H1 (cell line): ENCODE results near the gene AMPH. TPM values are rescaled to one million over a fixed set of nuclear protein-coding genes. Genes with fewer than 3 reads are reported as not detected.

Source experiments
- CTCF ChIA-PET: fragments of 300-600 bp; sonication (Branson Sonifier 250); formaldehyde crosslinking; loops from one replicate; lab custom pipeline; 2021; ENCODE audit not compliant: partially characterized antibody; lab: Charles Lee
- POLR2A ChIA-PET: fragments of 300-600 bp; sonication (Branson Sonifier 250); formaldehyde crosslinking; loops from one replicate; lab custom pipeline; 2021; ENCODE audit warnings: inconsistent platforms; ENCODE audit not compliant: partially characterized antibody; lab: Charles Lee
- DNase-seq, 2 experiments: peaks; one replicate each; pipeline versions ENCODE4 v3.0.0 to v3.0.0-alpha.2; 2010 to 2022; ENCODE audit warnings: low spot score in 2 of 2, low read depth in 1 of 2, mixed read lengths in 1 of 2
- FAIRE-seq: peaks from 2 replicates; lab custom pipeline; 2011; peaks lifted over from hg19 to GRCh38; lab: Jason Lieb, UNC
- H2AFZ ChIP-seq: 2 replicates; pipeline ENCODE4 v1.8.1; 2012; ENCODE audit warnings: low read length, inconsistent platforms
- H2AK5ac ChIP-seq: 2 replicates; pipeline ENCODE4 v1.6.1; 2013; ENCODE audit warnings: low read depth, low read length
- H2BK120ac ChIP-seq: replicated peaks from 2 replicates; pipeline ENCODE3; 2013; ENCODE audit warnings: low read depth, low read length, inconsistent platforms
- H2BK12ac ChIP-seq: 2 replicates; pipeline ENCODE4 v1.6.1; 2013; ENCODE audit warnings: low read depth, low read length
- H2BK15ac ChIP-seq: 2 replicates; pipeline ENCODE4 v1.6.1; 2013; ENCODE audit warnings: low read length
- H2BK20ac ChIP-seq: 2 replicates; pipeline ENCODE4 v1.6.1; 2013; ENCODE audit warnings: low read length
- H2BK5ac ChIP-seq: 2 replicates; pipeline ENCODE4 v1.6.1; 2013; ENCODE audit warnings: low read depth, low read length
- H3K14ac ChIP-seq: 2 replicates; pipeline ENCODE4 v1.6.1; 2013; ENCODE audit warnings: inconsistent platforms; ENCODE audit not compliant: insufficient read length
- H3K18ac ChIP-seq: 2 replicates; pipeline ENCODE4 v1.6.1; 2013; ENCODE audit warnings: low read length; ENCODE audit errors: extremely low read depth
- H3K23ac ChIP-seq: 2 replicates; pipeline ENCODE4 v1.6.1; 2013; ENCODE audit warnings: inconsistent platforms; ENCODE audit not compliant: insufficient read length
- H3K23me2 ChIP-seq: 2 replicates; pipeline ENCODE4 v1.6.1; 2013; ENCODE audit warnings: low read depth, low read length
- H3K27ac ChIP-seq: 2 replicates; pipeline ENCODE4 v1.6.1; 2011; ENCODE audit warnings: low read depth, low read length, inconsistent platforms
- H3K27me3 ChIP-seq, 4 experiments: replicated peaks in 1 of 4; 1 replicate in 1 of 4; 2 replicates in 3 of 4; pipeline versions ENCODE4 v1.6.1 to v1.8.1; 2011 to 2013; ENCODE audit warnings: low read length in 3 of 4, mild to moderate bottlenecking in 3 of 4, inconsistent platforms in 2 of 4, mixed read lengths in 2 of 4, moderate library complexity in 1 of 4; ENCODE audit not compliant: control insufficient read depth in 3 of 4, insufficient read depth in 3 of 4; ENCODE audit errors: extremely low read depth in 1 of 4
- H3K36me3 ChIP-seq, 4 experiments: 2 replicates each; pipeline versions ENCODE4 v1.6.1 to v1.8.1; 2011 to 2013; ENCODE audit warnings: mild to moderate bottlenecking in 4 of 4, low read length in 3 of 4, moderate library complexity in 2 of 4, control low read depth in 1 of 4, inconsistent platforms in 1 of 4; ENCODE audit not compliant: insufficient read depth in 4 of 4, control insufficient read depth in 2 of 4
- H3K4ac ChIP-seq: replicated peaks from 2 replicates; pipeline ENCODE3; 2013; ENCODE audit warnings: low read length, low read depth, mixed read lengths, inconsistent platforms; ENCODE audit not compliant: insufficient read length
- H3K4me1 ChIP-seq, 4 experiments: replicated peaks in 1 of 4; 1 replicate in 1 of 4; 2 replicates in 3 of 4; pipeline versions ENCODE4 v1.6.1 to v1.8.1; 2011 to 2013; ENCODE audit warnings: low read length in 3 of 4, inconsistent platforms in 2 of 4, mixed read lengths in 1 of 4; ENCODE audit not compliant: insufficient read depth in 4 of 4, control insufficient read depth in 3 of 4
- H3K4me2 ChIP-seq, 2 experiments: 2 replicates each; pipeline versions ENCODE4 v1.6.1 to v1.8.1; 2011 to 2013; ENCODE audit warnings: low read depth in 2 of 2, low read length in 2 of 2, control low read depth in 1 of 2, inconsistent platforms in 1 of 2, mild to moderate bottlenecking in 1 of 2; ENCODE audit not compliant: insufficient read depth in 1 of 2
- H3K4me3 ChIP-seq, 4 experiments: fragments of 200-600, 300-600 bp in 1 of 4; sonication (generic), shearing (Covaris generic), sonication (Bioruptor Twin) in 1 of 4; 2 replicates each; pipeline versions ENCODE4 v1.5.1 to v1.8.1; 2011 to 2016; ENCODE audit warnings: low read length in 4 of 4, low read depth in 3 of 4, control low read depth in 2 of 4, inconsistent platforms in 2 of 4, mild to moderate bottlenecking in 2 of 4, mixed read lengths in 1 of 4, moderate library complexity in 1 of 4; ENCODE audit not compliant: insufficient read depth in 2 of 4; ENCODE audit errors: extremely low read depth in 1 of 4
- H3K56ac ChIP-seq: replicated peaks from 2 replicates; pipeline ENCODE3; 2013; ENCODE audit warnings: low read depth, mild to moderate bottlenecking, mixed read lengths, low read length, inconsistent platforms; ENCODE audit not compliant: insufficient read length
- H3K79me1 ChIP-seq: 2 replicates; pipeline ENCODE4 v1.6.1; 2013; ENCODE audit warnings: low read depth, low read length, control low read depth
- H3K79me2 ChIP-seq, 2 experiments: 2 replicates each; pipeline versions ENCODE4 v1.6.1 to v1.8.1; 2012 to 2013; ENCODE audit warnings: low read length in 2 of 2, mild to moderate bottlenecking in 2 of 2, inconsistent platforms in 1 of 2; ENCODE audit not compliant: insufficient read depth in 2 of 2, control insufficient read depth in 1 of 2
- H3K9ac ChIP-seq, 4 experiments: replicated peaks in 1 of 4; 1 replicate in 1 of 4; 2 replicates in 3 of 4; pipeline versions ENCODE4 v1.6.1 to v1.8.1; 2011 to 2013; ENCODE audit warnings: low read depth in 3 of 4, low read length in 3 of 4, control low read depth in 2 of 4, mild to moderate bottlenecking in 2 of 4, moderate library complexity in 2 of 4, inconsistent platforms in 1 of 4; ENCODE audit errors: extremely low read depth in 1 of 4
- H3K9me3 ChIP-seq, 2 experiments: 2 replicates each; pipeline versions ENCODE4 v1.6.1 to v1.8.1; 2012 to 2013; ENCODE audit warnings: mild to moderate bottlenecking in 2 of 2, moderate library complexity in 2 of 2, control low read depth in 1 of 2, inconsistent platforms in 1 of 2, low read depth in 1 of 2, low read length in 1 of 2, mixed read lengths in 1 of 2; ENCODE audit not compliant: insufficient read depth in 2 of 2
- H4K20me1 ChIP-seq, 2 experiments: replicated peaks in 1 of 2; 2 replicates each; pipeline versions ENCODE3 to v1.8.1; 2011 to 2013; ENCODE audit warnings: inconsistent platforms in 2 of 2, low read length in 2 of 2, mild to moderate bottlenecking in 1 of 2; ENCODE audit not compliant: insufficient read depth in 2 of 2, control insufficient read depth in 1 of 2
- H4K5ac ChIP-seq: 2 replicates; pipeline ENCODE4 v1.6.1; 2013; ENCODE audit warnings: low read length, low read depth, mixed read lengths, inconsistent platforms; ENCODE audit not compliant: insufficient read length
- H4K8ac ChIP-seq: 2 replicates; pipeline ENCODE4 v1.8.0; 2013; ENCODE audit warnings: mild to moderate bottlenecking, moderate library complexity, low read length, inconsistent platforms; ENCODE audit not compliant: insufficient read depth; ENCODE audit errors: extremely low read depth
- H4K91ac ChIP-seq: replicated peaks from 2 replicates; pipeline ENCODE3; 2013; ENCODE audit warnings: low read length, mixed read lengths, inconsistent platforms; ENCODE audit not compliant: insufficient read length
- BRCA1 ChIP-seq: IDR thresholded peaks from 2 replicates; pipeline ENCODE4 v1.6.1; 2012; ENCODE audit warnings: low read depth, low read length, improper control_type of control experiment
- CBX8 ChIP-seq: fragments of 300-800, 300-1000 bp; sonication (generic); IDR thresholded peaks from 2 replicates; pipeline ENCODE4 v1.7.1; 2016; ENCODE audit warnings: low read depth, low read length, borderline replicate concordance
- CTBP2 ChIP-seq: IDR thresholded peaks from 2 replicates; pipeline ENCODE4 v1.7.0; 2011; ENCODE audit warnings: borderline replicate concordance, mild to moderate bottlenecking, moderate library complexity, mixed read lengths, low read length; ENCODE audit not compliant: insufficient read depth, insufficient read length
- E2F6 ChIP-seq: IDR thresholded peaks from 2 replicates; pipeline ENCODE4 v1.6.1; 2012; ENCODE audit warnings: inconsistent platforms
- EP300 ChIP-seq, 2 experiments: IDR thresholded peaks; 1 replicate in 1 of 2; 2 replicates in 1 of 2; pipeline ENCODE4 v1.6.1; 2011 to 2012; ENCODE audit warnings: low read depth in 2 of 2, low read length in 2 of 2, mild to moderate bottlenecking in 2 of 2, borderline replicate concordance in 1 of 2, inconsistent platforms in 1 of 2, moderate library complexity in 1 of 2
- GABPA ChIP-seq: IDR thresholded peaks from 2 replicates; pipeline ENCODE4 v1.6.1; 2011; ENCODE audit warnings: mild to moderate bottlenecking, low read length, moderate library complexity, borderline replicate concordance; ENCODE audit not compliant: insufficient read depth
- HDAC2 ChIP-seq, 2 experiments: fragments of 300-600 bp in 1 of 2; sonication (generic) in 1 of 2; IDR thresholded peaks; 2 replicates each; pipeline ENCODE4 v1.6.1; 2011 to 2012; ENCODE audit warnings: low read depth in 2 of 2, low read length in 2 of 2, mild to moderate bottlenecking in 2 of 2, moderate library complexity in 2 of 2, borderline replicate concordance in 1 of 2, inconsistent platforms in 1 of 2
- HDAC6 ChIP-seq: IDR thresholded peaks from one replicate; pipeline ENCODE4 v1.7.1; 2012; ENCODE audit warnings: low read depth, mild to moderate bottlenecking, inconsistent platforms, low read length, moderate library complexity
- JUN ChIP-seq: IDR thresholded peaks from 2 replicates; pipeline ENCODE4 v1.6.1; 2011; ENCODE audit warnings: low read depth, mild to moderate bottlenecking, improper control_type of control experiment, low read length
- POLR2AphosphoS5 ChIP-seq: IDR thresholded peaks from 2 replicates; pipeline ENCODE4 v1.6.1; 2011; ENCODE audit warnings: low read depth, low read length
- POU5F1 ChIP-seq: IDR thresholded peaks from 2 replicates; pipeline ENCODE4 v1.6.1; 2011; ENCODE audit warnings: low read depth, mild to moderate bottlenecking, low read length, moderate library complexity
- SIN3A ChIP-seq, 2 experiments: IDR thresholded peaks in 1 of 2; conservative IDR thresholded peaks in 1 of 2; 2 replicates each; pipeline ENCODE4 v1.6.1; 2011 to 2012; ENCODE audit warnings: low read length in 2 of 2, improper control_type of control experiment in 1 of 2, low read depth in 1 of 2, mild to moderate bottlenecking in 1 of 2
- SRF ChIP-seq: IDR thresholded peaks from 2 replicates; pipeline ENCODE4 v1.6.1; 2011; ENCODE audit warnings: mild to moderate bottlenecking, low read depth, low read length, moderate library complexity
- TEAD4 ChIP-seq: IDR thresholded peaks from 2 replicates; pipeline ENCODE4 v1.6.1; 2012; ENCODE audit warnings: low read depth, low read length, inconsistent platforms, mixed read lengths
- WGBS, 2 experiments: shearing (Covaris generic) in 1 of 2; methylation state at CpG; one replicate each; pipeline versions ENCODE4 v1.1.6 to v1.1.7; 2013 to 2015; ENCODE audit warnings: low lambda C conversion rate in 2 of 2, mixed read lengths in 2 of 2, inconsistent platforms in 1 of 2, low coverage in 1 of 2, missing lambda C conversion rate in 1 of 2; ENCODE audit not compliant: insufficient replicate concordance in 2 of 2, insufficient coverage in 1 of 2, insufficient read length in 1 of 2; ENCODE audit errors: extremely low coverage in 1 of 2, missing lambda C conversion rate in 1 of 2; 5-methylcytosine and 5-hydroxymethylcytosine counted together
- polyA plus RNA-seq, 7 experiments: library from polyadenylated mRNA; depleted of rRNA in 3 of 7; stranded (reverse) in 5 of 7; unstranded in 2 of 7; fragments of >200 nt in 5 of 7; fragments of 200-250 nt in 2 of 7; gene quantifications; 1 replicate in 5 of 7; 2 replicates in 1 of 7; 4 replicates in 1 of 7; pipeline versions ENCODE4 v1.2.1 to v1.2.3, GENCODE V29; 2011 to 2013; ENCODE audit warnings: missing spikeins in 2 of 7, mixed read lengths in 2 of 7
- total RNA-seq: library from RNA; stranded (reverse); fragmentation: NEBNext Ultra II Directional; extraction: Animal tissue kit (Norgen Biotek cat#: 25700); gene quantifications from 2 replicates; pipeline ENCODE4 v1.2.1, GENCODE V29; 2021

AMPH gene
- total and polyA plus RNA-seq, 2 of the 8 experiments (the other 6 are each of a cell fraction or from before 2014, with no cell fraction given), result 7.3 to 12.2 TPM

GRCh38 chr7:38563741-38564140 lies 67.4 kb downstream of the AMPH start:
- H3K4me2 ChIP-seq, result no peak overlapping the region
- H3K9ac ChIP-seq, result no peak overlapping the region
- H2BK15ac ChIP-seq, result no peak overlapping the region
- no peak overlapping the region for H2BK20ac ChIP-seq
- no peak overlapping the region for H2AK5ac ChIP-seq
- H4K8ac ChIP-seq, result no peak overlapping the region
- no peak overlapping the region for H3K4me3 ChIP-seq
- H3K4ac ChIP-seq, result no peak overlapping the region
- H3K14ac ChIP-seq, result no peak overlapping the region
- H3K56ac ChIP-seq, result no peak overlapping the region
- ChIA-PET CTCF (no interaction called here), POLR2A (no interaction called here)
- no peaks in the 10 kb centered on the region for H3K79me2 ChIP-seq
- no peak for DNase-seq
- no peak overlapping the region for H3K18ac ChIP-seq
- 93% methylated on average over 2 of the region's 2 CpGs; no CpG with 5 or more reads in 1 of the 2 experiments for WGBS, 2 experiments
- no peak overlapping the region for H2AFZ ChIP-seq
- H3K4me1 ChIP-seq, result no peaks in the 10 kb centered on the region
- no peaks in the 10 kb centered on the region for H3K9me3 ChIP-seq
- H3K27ac ChIP-seq, result no peak overlapping the region
- no peak overlapping the region for H4K5ac ChIP-seq
- H2BK5ac ChIP-seq, result no peak overlapping the region
- no peak for FAIRE-seq
- no peaks in the 10 kb centered on the region for H3K79me1 ChIP-seq
- H3K36me3 ChIP-seq, result no peaks in the 10 kb centered on the region
- H2BK120ac ChIP-seq, result no peak overlapping the region
- H3K23ac ChIP-seq, result no peak overlapping the region
- no peak overlapping the region for H4K91ac ChIP-seq
- no peaks in the 10 kb centered on the region for H3K27me3 ChIP-seq
- no peaks in the 10 kb centered on the region for H3K23me2 ChIP-seq
- H2BK12ac ChIP-seq, result no peak overlapping the region
- no peaks in the 10 kb centered on the region for H4K20me1 ChIP-seq
- TF ChIP-seq CBX8 (no peak), CTBP2 (no peak), EP300 (IDR thresholded peaks at IDR 0.05; ENCODE audit: borderline replicate concordance in 1 of 2, low read depth in 2 of 2, low read length in 2 of 2) (no peak), BRCA1 (no peak), POU5F1 (no peak), SRF (no peak), HDAC2 (IDR thresholded peaks at IDR 0.05; ENCODE audit: borderline replicate concordance in 1 of 2, low read depth in 2 of 2, low read length in 2 of 2) (no peak), TEAD4 (no peak), E2F6 (no peak), GABPA (no peak), POLR2AphosphoS5 (no peak), SIN3A (conservative IDR thresholded peaks at IDR 0.05 in 1 of 2, IDR thresholded peaks at IDR 0.05 in 1 of 2; ENCODE audit: low read depth in 1 of 2, low read length in 2 of 2) (no peak), JUN (no peak), HDAC6 (no peak)
